NOMO-1 treated with DMSO at 0.1 percent for 48 hours (cell line): ENCODE measurements around the gene PAEP.
"Not testable (repeated sequence)": the region's sequence is repeated elsewhere in the genome, so short reads cannot be mapped to it uniquely, and the experiment has no call there.

Source experiments
- DNase-seq: peaks from one replicate; lab custom pipeline; 2025; ENCODE audit not compliant: unreplicated experiment; lab: John Stamatoyannopoulos, UW

Gene PAEP

GRCh38 chr9:135549478-135550343 lies 11.8 kb upstream of the PAEP start:
- not testable (repeated sequence) for DNase-seq

- no peak for DNase-seq
Observed at GRCh38 chr9:135550344-135550918, 11.1 kb upstream of the PAEP start.

- DNase-seq, result no peak
Observed at GRCh38 chr9:135551031-135551430, 10.5 kb upstream of the PAEP start.

- DNase-seq, result no peak
Observed at GRCh38 chr9:135551456-135551855, 10.1 kb upstream of the PAEP start.

- no peak for DNase-seq
Observed at GRCh38 chr9:135552021-135552697, 9.4 kb upstream of the PAEP start.

GRCh38 chr9:135552698-135553171 lies 8.8 kb upstream of the PAEP start:
- no peak for DNase-seq

- DNase-seq, result no peak
Observed at GRCh38 chr9:135554718-135555117, 6.8 kb upstream of the PAEP start.

GRCh38 chr9:135555203-135555602 lies 6.4 kb upstream of the PAEP start:
- no peak for DNase-seq

GRCh38 chr9:135555910-135556309 lies 5.6 kb upstream of the PAEP start:
- no peak for DNase-seq

- DNase-seq, result no peak
Observed at GRCh38 chr9:135559606-135560005, 1.9 kb upstream of the PAEP start.

- no peak for DNase-seq
Observed at GRCh38 chr9:135562235-135562745, 734 bp downstream of the PAEP start.

GRCh38 chr9:135563039-135563476 lies 1.5 kb downstream of the PAEP start:
- DNase-seq, result no peak

- DNase-seq, result no peak
Observed at GRCh38 chr9:135563858-135564257, 2.3 kb downstream of the PAEP start.

- DNase-seq, result no peak
Observed at GRCh38 chr9:135565141-135565628, 3.6 kb downstream of the PAEP start.

GRCh38 chr9:135565636-135566035 lies 4.1 kb downstream of the PAEP start:
- DNase-seq, result no peak

- DNase-seq, result no peak
Observed at GRCh38 chr9:135566552-135566951, 5.0 kb downstream of the PAEP start.

- DNase-seq, result no peak
Observed at GRCh38 chr9:135567311-135567710, 5.8 kb downstream of the PAEP start.

- no peak for DNase-seq
Observed at GRCh38 chr9:135568026-135568425, 6.5 kb downstream of the PAEP start.

GRCh38 chr9:135570456-135570855 lies 8.9 kb downstream of the PAEP start:
- DNase-seq, result no peak

GRCh38 chr9:135572233-135572632 lies 10.7 kb downstream of the PAEP start:
- no peak for DNase-seq

GRCh38 chr9:135573124-135573523 lies 11.6 kb downstream of the PAEP start:
- DNase-seq, result no peak
